HG02642 (cell line): ENCODE measurements around the gene MYO7B.

ENCODE experiments used
- ATAC-seq: cut with Tn5 transposase; IDR thresholded peaks from one replicate; pipeline ENCODE4 v1.9.1; 2021; ENCODE audit warnings: mild to moderate bottlenecking; ENCODE audit not compliant: unreplicated experiment, poor library complexity

Gene MYO7B

DNA sequence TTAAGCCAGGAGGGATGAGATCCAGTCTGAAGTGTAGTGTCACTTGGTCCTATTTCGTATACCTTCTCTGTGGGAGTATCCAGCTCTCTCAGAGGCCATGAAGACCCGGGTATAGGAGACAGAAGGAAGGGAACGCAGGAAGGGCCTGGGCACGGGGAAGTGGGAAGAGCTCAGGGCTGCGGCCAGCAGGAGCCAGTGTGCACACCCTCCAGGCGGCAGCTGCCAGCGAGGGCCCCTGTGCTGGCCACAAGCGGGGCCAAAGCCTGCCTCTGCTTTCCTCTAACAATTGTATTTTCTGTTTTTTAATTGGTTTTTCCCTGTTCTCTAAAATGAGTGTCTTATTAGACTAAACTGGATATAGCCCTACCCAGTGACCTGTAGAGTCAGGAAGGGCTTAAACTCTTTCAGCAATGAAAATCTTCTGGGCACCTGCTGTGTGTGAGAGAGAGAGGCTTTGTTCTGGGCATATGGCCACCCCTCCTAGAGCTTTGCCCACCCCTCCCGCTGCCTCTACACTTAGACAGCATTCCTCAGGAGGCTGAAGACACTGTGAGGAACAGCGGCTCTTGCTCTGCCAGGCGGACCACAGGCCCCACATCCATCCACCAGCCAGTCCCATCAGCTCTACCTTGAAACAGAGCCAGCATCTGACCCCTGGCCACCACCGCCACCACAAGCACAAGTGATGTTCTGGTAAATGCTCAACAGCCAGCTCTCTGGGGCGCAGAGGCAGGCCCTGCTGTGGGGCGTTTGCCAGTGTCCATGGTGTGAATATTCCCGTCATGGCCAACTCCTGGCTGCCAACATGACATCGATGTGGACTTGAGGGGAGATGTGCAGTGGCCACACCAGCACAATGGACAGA lies 120.0 kb downstream of the MYO7B start:
- ATAC-seq = no peak

DNA sequence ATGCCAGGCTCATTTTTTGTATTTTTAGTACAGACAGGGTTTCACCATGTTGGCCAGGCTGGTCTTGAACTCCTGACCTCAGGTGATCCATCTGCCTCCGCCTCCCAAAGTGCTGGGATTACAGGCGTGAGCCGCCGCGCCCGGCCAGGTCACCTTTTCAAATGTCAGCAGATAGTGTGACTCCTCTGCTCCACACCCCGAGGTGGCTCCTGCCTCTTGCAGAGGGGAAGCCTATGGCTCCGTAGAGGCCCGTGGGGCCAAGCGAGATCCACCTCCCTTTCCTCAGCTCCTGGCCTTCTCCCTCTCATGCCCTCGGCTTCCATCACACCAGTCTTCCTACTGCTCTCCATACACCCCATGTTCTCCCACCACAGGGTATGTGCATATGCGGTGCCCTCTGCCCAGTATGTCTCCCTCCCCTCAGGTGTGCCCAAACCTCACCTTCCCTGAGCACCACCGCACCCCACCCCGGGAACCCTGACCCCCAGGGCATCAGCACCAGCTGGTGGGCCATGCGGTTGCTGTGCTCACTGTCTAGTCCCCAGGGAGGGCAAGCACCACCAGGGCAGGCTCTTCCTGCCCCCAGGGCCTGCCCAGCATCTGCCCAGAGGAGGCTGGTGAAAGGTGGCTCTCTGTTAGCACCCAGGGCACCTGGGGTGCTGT lies 121.2 kb downstream of the MYO7B start:
- no peak for ATAC-seq

DNA sequence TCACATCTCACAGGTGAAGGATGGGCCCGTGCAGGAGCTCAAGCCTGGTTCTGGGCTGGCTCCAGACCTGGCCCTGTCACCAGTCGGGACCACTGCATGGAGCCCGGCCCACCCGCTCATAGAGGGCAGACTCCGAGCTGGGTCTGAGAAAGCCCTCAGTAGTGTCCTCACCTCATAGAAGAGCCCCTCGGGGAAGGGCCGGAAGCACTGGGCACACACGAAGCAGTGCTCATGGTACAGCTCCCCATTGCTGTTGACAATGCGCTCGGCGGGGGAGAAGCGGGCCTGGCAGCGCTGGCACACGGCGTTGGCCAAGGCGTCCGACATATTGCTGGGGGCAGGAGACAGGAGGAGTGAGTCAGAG lies 121.7 kb downstream of the MYO7B start:
- ATAC-seq = no peak

DNA sequence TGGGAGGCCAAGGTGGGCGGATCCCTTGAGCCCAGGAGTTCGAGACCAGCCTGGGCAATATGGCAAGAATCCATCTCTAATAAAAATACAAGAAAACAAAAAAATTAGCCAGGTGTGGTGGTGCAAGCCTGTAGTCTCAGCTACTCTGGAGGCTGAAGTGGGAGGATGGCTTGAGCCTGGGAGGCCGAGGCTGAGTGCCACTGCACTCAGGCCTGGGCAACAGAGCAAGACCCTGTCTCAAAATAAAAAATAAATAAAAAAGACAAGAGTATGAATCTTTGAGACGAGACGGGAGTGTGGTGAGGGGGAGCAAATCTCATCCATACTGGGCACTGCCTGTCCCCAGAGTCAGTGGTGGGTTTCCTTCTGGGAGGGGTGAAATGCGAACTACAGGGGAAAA lies 122.7 kb downstream of the MYO7B start:
- ATAC-seq = no peak

DNA sequence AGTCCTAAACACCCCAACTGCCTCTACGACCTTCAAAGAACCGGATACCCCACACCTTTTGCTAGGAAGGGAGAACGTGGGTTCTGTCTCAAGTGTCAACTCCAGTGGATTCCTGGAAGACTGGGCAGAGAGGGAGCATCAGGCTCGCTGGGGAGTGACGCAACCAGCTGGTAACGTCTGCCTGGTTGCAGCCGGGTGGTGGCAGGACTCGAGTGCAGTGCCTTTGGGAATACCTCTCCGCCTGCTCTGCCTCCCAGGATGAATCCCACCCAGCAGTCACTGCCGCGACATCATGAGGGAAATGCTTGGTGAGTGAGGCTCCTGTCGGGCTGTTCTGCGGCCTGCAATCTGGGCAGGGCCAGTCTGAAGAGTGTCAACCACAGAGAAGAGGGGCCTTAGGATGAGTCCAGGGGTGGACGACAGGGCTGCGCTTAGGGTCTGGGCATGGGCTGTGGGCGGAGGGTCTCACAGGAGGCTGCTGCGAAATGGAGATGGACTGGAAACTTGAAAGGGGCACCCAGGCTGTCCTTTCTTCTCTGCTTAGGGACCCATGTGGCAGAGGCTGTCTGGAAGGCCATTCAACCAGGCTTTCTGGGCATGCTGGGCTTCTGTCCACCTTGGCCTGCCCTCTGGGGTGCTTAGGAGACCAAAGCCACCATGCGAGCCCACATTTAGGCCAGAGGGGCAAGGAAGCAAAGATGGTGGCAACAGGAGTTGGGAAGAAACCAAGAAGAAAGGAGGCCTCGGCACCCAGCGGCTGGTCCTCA lies 123.3 kb downstream of the MYO7B start:
- no peak for ATAC-seq

DNA sequence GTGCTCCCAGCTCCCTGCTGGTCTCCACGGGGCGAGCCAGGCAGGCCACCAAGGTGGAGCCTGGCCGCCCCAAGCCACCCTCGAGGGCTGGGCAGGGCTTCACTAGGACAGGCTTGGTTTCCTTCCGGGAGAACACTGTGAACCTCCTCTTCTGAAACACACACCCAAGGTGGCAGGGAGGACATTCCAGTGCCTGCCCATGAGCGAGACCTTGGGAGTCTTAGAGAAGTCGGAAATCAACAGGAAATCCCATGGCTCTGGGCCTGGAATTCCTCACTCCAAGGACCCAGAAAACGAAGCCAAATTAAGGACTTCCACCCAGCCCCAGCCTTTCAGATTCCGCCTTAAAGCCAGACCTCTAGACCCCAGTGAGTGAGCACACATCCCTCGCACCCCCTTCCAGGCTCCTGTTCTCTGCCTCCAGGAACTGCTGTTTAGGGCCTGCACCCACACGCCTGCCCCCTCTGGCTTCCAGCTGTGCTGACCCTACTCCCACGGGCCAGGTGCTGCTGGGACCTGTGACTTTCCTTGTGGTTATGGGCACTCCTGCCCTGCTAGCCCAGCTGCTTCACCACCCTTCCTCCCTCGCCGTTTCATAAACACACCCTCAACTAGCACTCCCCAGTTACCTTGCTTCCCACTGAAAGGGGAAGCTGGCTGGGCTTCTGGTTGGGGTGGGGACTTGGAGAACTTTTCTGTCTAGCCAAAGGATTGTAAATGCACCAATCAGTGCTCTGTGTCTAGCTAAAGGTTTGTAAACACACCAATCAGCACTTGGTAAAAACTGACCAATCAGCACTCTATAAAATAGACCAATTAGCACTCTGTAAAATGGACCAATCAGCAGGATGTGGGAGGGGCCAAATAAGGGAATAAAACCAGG lies 124.2 kb downstream of the MYO7B start:
- ATAC-seq = no peak

DNA sequence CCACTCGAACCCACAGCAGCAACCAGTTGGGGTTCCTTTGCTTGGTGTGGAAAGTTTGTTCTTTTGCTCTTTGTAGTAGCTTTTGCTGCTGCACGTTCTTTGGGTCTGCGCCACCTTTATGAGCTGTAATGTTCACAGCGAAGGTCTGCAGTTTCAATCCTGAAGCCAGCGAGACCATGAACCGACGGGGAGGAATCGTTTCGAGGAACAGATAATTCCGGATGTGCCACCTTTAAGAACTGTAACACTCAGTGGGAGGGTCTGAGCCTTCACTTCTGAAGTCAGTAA lies 124.8 kb downstream of the MYO7B start:
- ATAC-seq = no peak

DNA sequence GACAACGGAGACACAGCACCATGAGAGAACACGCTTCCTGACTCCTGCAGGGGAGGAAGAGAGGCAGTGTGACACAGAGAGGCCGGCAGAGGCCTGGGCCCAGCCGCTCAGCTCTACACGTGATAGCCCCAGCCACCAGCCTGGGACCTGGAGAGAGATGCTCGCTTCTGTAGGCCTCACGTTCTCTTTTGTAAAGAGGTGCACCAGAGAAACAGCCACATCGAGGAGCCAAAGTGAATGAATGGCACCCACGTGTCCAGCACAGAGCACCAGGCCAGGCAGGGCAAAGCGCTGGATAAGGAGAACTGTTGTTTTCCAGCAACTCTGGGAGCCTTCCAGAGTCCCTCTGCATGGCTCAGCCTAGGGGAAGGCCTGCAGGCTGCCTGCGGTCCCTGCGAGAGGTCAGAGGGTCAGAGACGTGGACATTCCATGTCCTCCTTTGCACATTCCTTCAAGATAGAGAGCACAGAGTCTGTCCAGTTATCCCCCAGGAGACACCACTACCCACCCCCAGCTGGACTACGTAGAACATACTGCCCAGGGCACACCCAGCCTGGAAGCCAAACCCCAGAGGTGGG lies 125.7 kb downstream of the MYO7B start:
- ATAC-seq = no peak

DNA sequence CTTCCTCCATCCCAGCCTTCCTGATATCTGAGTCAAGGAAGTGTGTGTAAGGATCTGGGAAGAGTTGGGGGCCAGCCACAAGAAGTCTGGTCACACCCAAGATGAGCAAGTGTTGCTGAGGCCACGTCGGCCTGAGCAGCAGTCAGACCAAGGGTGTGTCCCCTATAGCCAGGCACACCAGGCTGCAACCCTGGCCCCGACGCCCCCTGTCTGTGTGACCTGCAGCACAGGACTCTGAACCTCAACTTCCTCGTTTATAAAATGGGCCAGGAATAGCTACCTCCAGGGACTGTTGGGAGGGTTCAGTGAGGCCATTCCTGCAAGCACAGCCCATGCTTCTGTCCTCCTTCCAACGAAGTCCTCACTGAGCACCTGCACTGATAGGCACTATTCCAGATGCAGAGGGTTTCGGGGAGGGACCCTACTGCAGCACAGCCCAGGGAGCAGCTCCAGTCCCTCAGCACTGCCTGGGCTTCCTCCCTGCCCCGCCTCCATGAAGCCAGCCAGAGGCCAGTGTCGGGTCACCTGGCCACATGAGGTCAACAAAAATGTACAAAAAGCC lies 126.5 kb downstream of the MYO7B start:
- ATAC-seq = no peak

DNA sequence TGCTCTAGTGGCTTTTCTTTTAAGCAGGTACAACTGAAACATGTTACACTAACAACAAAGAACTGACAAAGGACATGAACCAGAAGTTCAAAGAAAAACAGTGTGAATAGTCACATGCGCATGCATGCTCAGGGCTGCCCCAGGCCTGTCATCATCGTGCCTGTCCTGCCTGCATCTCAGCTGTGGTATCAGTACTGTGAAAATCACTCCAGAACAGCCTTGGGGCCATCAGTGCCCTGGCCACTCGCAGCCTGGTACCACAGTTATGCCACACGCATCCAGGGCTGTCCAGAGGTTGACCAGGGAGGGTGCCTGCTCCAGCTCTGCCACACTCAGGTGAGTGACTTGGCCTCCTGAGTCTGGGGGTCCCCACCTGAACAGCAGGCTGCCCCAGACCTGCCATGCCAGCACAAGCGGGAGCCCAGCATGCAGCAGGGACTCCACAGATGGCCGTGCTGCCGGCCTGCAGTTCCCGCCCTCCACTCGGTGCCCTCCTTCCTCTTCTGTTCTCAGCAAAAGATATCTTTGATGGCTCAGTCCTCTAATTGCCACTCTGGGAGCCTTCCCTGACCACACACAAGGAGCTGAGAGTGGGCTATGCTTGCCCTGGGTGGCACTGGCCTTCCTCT lies 127.6 kb downstream of the MYO7B start:
- ATAC-seq = no peak

DNA sequence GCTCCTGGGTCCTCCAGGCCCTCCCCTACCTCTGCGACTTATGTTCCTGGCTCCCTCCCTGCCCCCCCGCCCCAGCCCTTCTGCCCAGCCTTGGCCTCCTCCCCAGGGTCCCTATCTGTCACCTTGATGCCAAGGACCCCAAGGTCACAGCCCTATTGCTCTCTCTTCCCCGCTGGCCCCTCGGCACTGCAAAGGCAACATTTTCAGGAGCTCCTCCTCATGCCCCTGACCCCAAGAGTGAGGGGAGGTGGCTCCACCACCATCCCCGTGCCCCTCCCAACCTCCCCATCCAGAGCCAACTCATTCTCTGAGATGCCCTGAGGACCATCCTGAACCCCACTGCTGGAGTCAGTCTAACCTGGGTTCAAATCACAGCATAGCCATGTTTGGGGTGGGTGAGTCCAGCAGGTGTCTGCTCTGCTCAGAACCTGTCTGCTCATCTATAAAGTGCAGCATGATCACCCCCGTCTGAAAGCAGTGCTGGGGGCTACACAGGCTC lies 128.1 kb downstream of the MYO7B start:
- no peak for ATAC-seq

DNA sequence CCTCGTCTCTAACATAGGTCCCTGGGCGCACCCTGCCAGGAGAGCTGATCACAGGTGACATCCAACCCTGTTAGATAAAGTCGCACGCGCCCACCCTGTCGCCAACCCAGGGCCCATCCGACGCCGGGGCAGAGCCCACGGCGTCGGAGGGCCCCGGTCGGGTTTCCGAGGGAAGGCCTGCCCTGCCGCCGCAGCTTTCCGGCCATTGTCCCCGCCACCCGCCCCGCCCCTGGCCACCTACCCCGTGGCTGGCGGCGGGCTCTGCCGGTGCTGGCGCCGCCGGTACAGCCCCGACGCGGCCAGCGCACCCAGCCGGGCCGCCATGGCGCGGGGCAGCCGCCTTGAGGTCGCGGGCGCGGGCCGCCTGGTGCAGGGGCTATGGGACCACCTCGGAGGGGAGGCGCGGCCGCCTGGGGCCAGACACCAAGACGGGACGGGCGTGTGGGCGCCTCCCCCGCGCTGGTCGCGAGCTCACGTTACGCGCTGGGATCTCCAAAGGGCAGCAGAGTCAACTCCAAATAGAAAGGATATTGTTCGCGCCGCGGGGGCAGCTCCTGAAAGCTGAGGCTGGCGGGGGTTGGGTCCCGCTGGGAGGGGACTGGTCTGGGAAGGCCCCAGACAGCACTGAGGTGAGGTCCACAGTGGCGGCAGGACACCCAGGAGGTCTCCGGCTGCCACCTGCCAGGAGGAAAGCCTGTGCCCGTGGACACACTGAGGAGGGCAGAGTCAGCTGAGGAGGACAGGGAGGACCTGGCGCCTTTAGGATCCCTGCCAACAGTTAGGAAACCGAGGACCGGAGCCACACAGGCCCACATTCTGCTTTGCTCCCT lies 128.8 kb downstream of the MYO7B start:
- ATAC-seq = no peak

DNA sequence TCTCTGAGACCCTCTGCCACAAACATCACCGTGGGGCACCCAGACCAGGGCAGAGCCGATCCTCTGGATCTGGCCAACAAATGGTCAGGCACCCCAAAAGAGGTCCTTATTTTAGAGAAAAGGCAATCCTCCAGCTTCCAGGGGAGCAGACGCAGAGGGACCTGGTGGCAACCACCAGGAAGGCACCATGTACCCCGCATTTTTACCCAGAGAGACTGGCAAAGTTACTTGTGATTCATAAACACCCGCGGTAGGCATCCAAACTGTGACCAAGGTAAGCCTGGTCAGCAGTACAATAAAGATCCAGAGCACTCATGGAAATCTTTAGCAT lies 129.4 kb downstream of the MYO7B start:
- ATAC-seq = no peak

DNA sequence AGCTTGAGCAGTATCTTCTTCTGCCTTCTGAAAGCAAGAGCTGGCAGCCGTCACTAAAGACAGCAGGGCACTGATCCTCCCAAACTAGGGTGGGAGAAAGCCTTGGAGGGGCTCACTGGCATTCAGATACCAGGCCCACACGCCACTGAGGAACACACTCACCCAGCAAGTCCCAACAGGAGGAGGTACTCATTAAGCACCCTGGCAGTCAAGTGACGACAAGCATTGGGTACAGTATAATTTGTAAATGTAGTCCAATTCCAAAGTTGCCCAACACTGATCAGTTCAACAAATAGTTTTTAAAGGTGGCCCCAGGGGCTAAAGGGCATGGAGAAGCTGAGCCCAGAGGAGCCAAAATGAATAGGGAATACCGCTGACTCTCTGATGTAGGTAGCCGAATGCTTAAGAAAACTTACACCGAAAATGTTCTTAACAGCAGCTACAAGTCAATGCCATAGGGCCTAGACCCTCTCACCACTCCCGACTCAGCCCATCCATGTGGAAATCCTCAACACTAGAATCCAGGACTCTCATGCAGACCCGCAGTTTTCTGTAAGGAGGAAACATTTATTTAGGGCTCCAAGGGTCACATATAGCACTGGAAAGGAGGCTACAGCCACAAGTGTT lies 129.9 kb downstream of the MYO7B start:
- no peak for ATAC-seq

DNA sequence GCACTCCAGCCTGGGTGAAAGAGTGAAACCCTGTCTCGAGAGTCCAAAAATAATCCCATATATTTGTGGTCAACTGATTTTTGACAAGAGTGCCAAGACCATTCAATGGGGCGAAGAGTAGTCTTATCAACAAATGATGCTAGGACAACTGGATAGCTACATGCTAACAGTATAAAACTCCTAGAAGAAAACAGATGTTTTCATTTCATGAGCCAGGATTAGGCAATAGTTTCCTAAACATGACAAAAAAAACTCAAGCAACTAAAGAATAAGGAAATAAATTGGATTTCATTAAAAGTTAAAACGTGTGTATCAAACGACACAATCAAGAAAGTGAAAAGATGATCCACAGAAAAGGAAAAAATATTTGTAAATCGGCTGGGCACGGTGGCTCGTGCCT lies 133.6 kb downstream of the MYO7B start:
- ATAC-seq = no peak

DNA sequence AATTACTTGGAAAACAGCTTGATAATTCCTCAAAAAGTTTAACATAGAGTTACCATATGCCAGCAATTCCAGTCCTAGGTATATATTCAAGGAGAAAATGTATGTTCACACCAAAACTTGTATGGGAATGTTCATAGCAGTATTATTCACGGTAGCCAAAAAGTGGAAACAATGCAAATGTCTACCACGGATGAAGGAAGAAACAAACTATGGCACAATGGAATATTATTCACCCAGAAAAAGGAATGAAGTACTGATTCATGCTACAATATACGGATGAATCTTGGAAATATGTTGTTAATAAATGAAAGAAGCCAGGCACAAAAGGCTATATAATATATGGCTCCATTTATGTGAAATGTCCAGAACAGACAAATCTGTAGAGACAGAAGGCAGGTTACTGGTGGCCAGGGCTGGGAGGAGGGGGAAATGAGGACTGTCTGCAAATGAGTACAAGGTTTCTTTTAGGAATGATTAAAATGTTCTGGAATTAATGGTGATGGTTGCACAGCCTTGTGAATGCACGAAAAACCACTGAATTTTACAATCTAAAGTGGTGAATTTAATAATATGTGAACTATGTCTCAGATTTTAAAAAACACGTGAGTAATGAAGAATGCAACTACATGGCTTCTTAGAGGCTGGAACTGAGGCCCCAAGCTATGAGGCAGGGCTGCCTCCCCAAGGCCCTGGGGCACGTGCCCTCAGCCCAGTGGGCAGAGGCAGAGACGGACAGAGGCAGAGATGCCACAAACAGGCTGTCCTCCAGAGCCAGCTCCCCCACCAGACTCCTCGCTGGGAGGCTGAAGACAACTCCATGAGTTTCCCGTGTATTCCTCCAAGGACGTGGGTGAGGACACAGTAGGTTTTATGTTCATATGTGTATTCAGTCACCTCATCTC lies 134.8 kb downstream of the MYO7B start:
- ATAC-seq = no peak

DNA sequence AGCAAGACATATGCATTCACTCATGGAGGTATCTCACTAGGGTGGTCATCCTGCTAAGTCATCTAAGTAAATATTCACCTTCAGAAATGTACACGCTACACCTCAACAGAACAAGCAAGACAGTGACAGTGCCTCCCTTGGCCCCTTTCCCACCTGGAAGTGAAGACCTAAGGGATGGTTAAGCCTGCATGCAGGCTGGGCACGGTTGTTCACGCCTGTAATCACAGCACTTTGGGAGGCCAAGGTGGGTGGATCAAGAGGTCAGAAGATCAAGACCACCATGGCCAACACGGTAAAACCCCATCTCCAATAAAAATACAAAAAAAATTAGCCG lies 135.4 kb downstream of the MYO7B start:
- ATAC-seq = no peak
